ENCODE measurements around the gene POR.
A peak's percentile ranks its signal among the peaks of the same experiment; 100 is the strongest.

The POR gene

GRCh38 chr7:75958802-75959543 is 44.0 kb downstream of the POR start:
- H3K4me3 Mint-ChIP-seq: no peak overlapping the region
- DNase-seq: no peak
- no peaks in the 10 kb centered on the region for H3K9me3 Mint-ChIP-seq
- no peaks in the 10 kb centered on the region for H3K27me3 Mint-ChIP-seq
- ATAC-seq (replicated peaks): no peak
- H3K4me1 Mint-ChIP-seq (ENCODE audit: low read depth in 2 of 2): peaks cover 0 to 5% of the 10 kb centered on the region in 2 donors
- peaks cover 22% of the 10 kb centered on the region for H3K36me3 Mint-ChIP-seq (ENCODE audit: insufficient read depth)
- H3K27ac Mint-ChIP-seq: no peak overlapping the region

GRCh38 chr7:75960372-75960771 is 45.4 kb downstream of the POR start:
- ATAC-seq (replicated peaks) (no peak), DNase-seq (no peak)
- no peak overlapping the region for H3K27ac Mint-ChIP-seq
- H3K4me3 Mint-ChIP-seq: no peak overlapping the region
- H3K9me3 Mint-ChIP-seq: no peaks in the 10 kb centered on the region
- H3K27me3 Mint-ChIP-seq: no peaks in the 10 kb centered on the region
- peaks cover 0 to 4% of the 10 kb centered on the region in 2 donors for H3K4me1 Mint-ChIP-seq (ENCODE audit: low read depth in 2 of 2)
- H3K36me3 Mint-ChIP-seq (ENCODE audit: insufficient read depth): peaks cover 16% of the 10 kb centered on the region

- Mint-ChIP-seq H3K9me3 (no peaks in the 10 kb centered on the region), H3K27me3 (no peaks in the 10 kb centered on the region), H3K36me3 (ENCODE audit: insufficient read depth) (peaks cover 16% of the 10 kb centered on the region), H3K4me3 (no peak overlapping the region), H3K27ac (no peak overlapping the region), H3K4me1 (ENCODE audit: low read depth in 2 of 2) (peaks cover 0 to 4% of the 10 kb centered on the region in 2 donors)
- ATAC-seq (replicated peaks) (no peak), DNase-seq (no peak)
Measured at GRCh38 chr7:75961218-75961617, 46.3 kb downstream of the POR start.

GRCh38 chr7:75962607-75963380 is 47.8 kb downstream of the POR start:
- ATAC-seq (replicated peaks): no peak
- DNase-seq: no peak
- peaks cover 16% of the 10 kb centered on the region for H3K36me3 Mint-ChIP-seq (ENCODE audit: insufficient read depth)

GRCh38 chr7:75963381-75963995 is 48.5 kb downstream of the POR start:
- no peak for ATAC-seq (replicated peaks)
- Mint-ChIP-seq H3K36me3 (ENCODE audit: insufficient read depth) (peaks cover 18% of the 10 kb centered on the region), H3K9me3 (no peaks in the 10 kb centered on the region), H3K4me3 (no peak overlapping the region), H3K27ac (peak overlapping the region in 1 of 2 donors; percentile 41), H3K27me3 (no peaks in the 10 kb centered on the region), H3K4me1 (ENCODE audit: low read depth in 2 of 2) (peaks cover 0 to 4% of the 10 kb centered on the region in 2 donors)
- no peak for DNase-seq

More at GRCh38 chr7:75962607-75963380, 47.8 kb downstream of the POR start:
- Mint-ChIP-seq H3K27me3 (no peaks in the 10 kb centered on the region), H3K27ac (no peak overlapping the region), H3K9me3 (no peaks in the 10 kb centered on the region), H3K4me3 (no peak overlapping the region), H3K4me1 (ENCODE audit: low read depth in 2 of 2) (peaks cover 0 to 4% of the 10 kb centered on the region in 2 donors)

- Mint-ChIP-seq H3K4me3 (no peak overlapping the region), H3K27me3 (no peaks in the 10 kb centered on the region), H3K27ac (no peak overlapping the region), H3K9me3 (no peaks in the 10 kb centered on the region), H3K36me3 (ENCODE audit: insufficient read depth) (peaks cover 15% of the 10 kb centered on the region), H3K4me1 (ENCODE audit: low read depth in 2 of 2) (peaks cover 0 to 4% of the 10 kb centered on the region in 2 donors)
- DNase-seq (no peak), ATAC-seq (replicated peaks) (no peak)
Measured at GRCh38 chr7:75965617-75966016, 50.7 kb downstream of the POR start.

GRCh38 chr7:75966190-75966961 is 51.4 kb downstream of the POR start:
- ATAC-seq (replicated peaks): no peak
- Mint-ChIP-seq H3K9me3 (no peaks in the 10 kb centered on the region), H3K27me3 (no peaks in the 10 kb centered on the region), H3K4me3 (no peak overlapping the region), H3K4me1 (ENCODE audit: low read depth in 2 of 2) (peaks cover 0 to 4% of the 10 kb centered on the region in 2 donors), H3K27ac (no peak overlapping the region), H3K36me3 (ENCODE audit: insufficient read depth) (peaks cover 15% of the 10 kb centered on the region)
- no peak for DNase-seq

GRCh38 chr7:75967055-75967454 is 52.1 kb downstream of the POR start:
- Mint-ChIP-seq H3K9me3 (no peaks in the 10 kb centered on the region), H3K36me3 (ENCODE audit: insufficient read depth) (peaks cover 10% of the 10 kb centered on the region), H3K27me3 (no peaks in the 10 kb centered on the region), H3K27ac (peak overlapping the region in 1 of 2 donors; percentile 49), H3K4me1 (ENCODE audit: low read depth in 2 of 2) (peaks cover 0 to 6% of the 10 kb centered on the region in 2 donors), H3K4me3 (no peak overlapping the region)
- ATAC-seq (replicated peaks): no peak
- no peak for DNase-seq

GRCh38 chr7:75967487-75967997 is 52.6 kb downstream of the POR start:
- peaks cover 13% of the 10 kb centered on the region for H3K36me3 Mint-ChIP-seq (ENCODE audit: insufficient read depth)
- H3K27ac Mint-ChIP-seq: peak overlapping the region in 1 of 2 donors; percentile 49
- no peak for DNase-seq

GRCh38 chr7:75968012-75968411 is 53.1 kb downstream of the POR start:
- DNase-seq: no peak
- H3K36me3 Mint-ChIP-seq (ENCODE audit: insufficient read depth): peaks cover 12% of the 10 kb centered on the region
- H3K27me3 Mint-ChIP-seq: no peaks in the 10 kb centered on the region
- no peaks in the 10 kb centered on the region for H3K9me3 Mint-ChIP-seq
- H3K27ac Mint-ChIP-seq: no peak overlapping the region
- H3K4me3 Mint-ChIP-seq: no peak overlapping the region
- ATAC-seq (replicated peaks): no peak
- H3K4me1 Mint-ChIP-seq (ENCODE audit: low read depth in 2 of 2): peaks cover 0 to 6% of the 10 kb centered on the region in 2 donors

More at GRCh38 chr7:75967487-75967997, 52.6 kb downstream of the POR start:
- Mint-ChIP-seq H3K9me3 (no peaks in the 10 kb centered on the region), H3K27me3 (no peaks in the 10 kb centered on the region), H3K4me3 (no peak overlapping the region), H3K4me1 (ENCODE audit: low read depth in 2 of 2) (peaks cover 0 to 6% of the 10 kb centered on the region in 2 donors)
- no peak for ATAC-seq (replicated peaks)

GRCh38 chr7:75968561-75969001 is 53.6 kb downstream of the POR start:
- Mint-ChIP-seq H3K27ac (no peak overlapping the region), H3K36me3 (ENCODE audit: insufficient read depth) (peaks cover 10% of the 10 kb centered on the region), H3K27me3 (no peaks in the 10 kb centered on the region), H3K9me3 (no peaks in the 10 kb centered on the region), H3K4me3 (no peak overlapping the region), H3K4me1 (ENCODE audit: low read depth in 2 of 2) (peaks cover 0 to 4% of the 10 kb centered on the region in 2 donors)
- DNase-seq: no peak
- no peak for ATAC-seq (replicated peaks)

- no peak overlapping the region for H3K4me3 Mint-ChIP-seq
- H3K27ac Mint-ChIP-seq: no peak overlapping the region
- DNase-seq (no peak), ATAC-seq (replicated peaks) (no peak)
- H3K4me1 Mint-ChIP-seq (ENCODE audit: low read depth in 2 of 2): peaks cover 0 to 3% of the 10 kb centered on the region in 2 donors
- peaks cover 15% of the 10 kb centered on the region for H3K36me3 Mint-ChIP-seq (ENCODE audit: insufficient read depth)
- no peaks in the 10 kb centered on the region for H3K9me3 Mint-ChIP-seq
- no peaks in the 10 kb centered on the region for H3K27me3 Mint-ChIP-seq
Measured at GRCh38 chr7:75969182-75969581, 54.2 kb downstream of the POR start.

All from effector memory CD8-positive, alpha-beta T cell (primary cell).